Hepatocyte (in vitro differentiated cells): ENCODE measurements around the gene ATP13A1. TPM values are rescaled to one million over a fixed set of nuclear protein-coding genes. Genes with fewer than 3 reads are reported as not detected.

ENCODE experiments used
- DNase-seq: peaks from one replicate; pipeline ENCODE4 v3.0.0-alpha.2; 2016; ENCODE audit warnings: low spot score
- H2AFZ ChIP-seq: fragments of 200-600 bp; sonication (generic); 2 replicates; pipeline ENCODE4 v1.6.0; 2016; ENCODE audit warnings: antibody characterized with exemption, mild to moderate bottlenecking
- H3K27ac ChIP-seq: fragments of 200-600 bp; sonication (generic); 2 replicates; pipeline ENCODE4 v1.5.1; 2016; ENCODE audit warnings: mild to moderate bottlenecking
- H3K27me3 ChIP-seq: fragments of 200-600 bp; sonication (generic); 2 replicates; pipeline ENCODE4 v1.6.1; 2016
- H3K36me3 ChIP-seq: fragments of 200-600 bp; sonication (generic); replicated peaks from 2 replicates; pipeline ENCODE4 v1.5.1; 2016; ENCODE audit warnings: low read depth; ENCODE audit not compliant: insufficient read depth
- H3K4me1 ChIP-seq: fragments of 200-600 bp; sonication (generic); 2 replicates; pipeline ENCODE4 v1.5.1; 2016; ENCODE audit warnings: mild to moderate bottlenecking, moderate library complexity; ENCODE audit not compliant: insufficient read depth
- H3K4me2 ChIP-seq: fragments of 200-600 bp; sonication (generic); 2 replicates; pipeline ENCODE4 v1.6.0; 2016
- H3K4me3 ChIP-seq: fragments of 200-600 bp; sonication (generic); 2 replicates; pipeline ENCODE4 v1.5.1; 2016; ENCODE audit warnings: mild to moderate bottlenecking
- H3K79me2 ChIP-seq: fragments of 200-600 bp; sonication (generic); 2 replicates; pipeline ENCODE4 v1.6.0; 2017; ENCODE audit warnings: mild to moderate bottlenecking
- H3K9me2 ChIP-seq: fragments of 200-600 bp; sonication (generic); replicated peaks from 2 replicates; pipeline ENCODE4 v1.6.0; 2017; ENCODE audit warnings: mild to moderate bottlenecking; ENCODE audit not compliant: insufficient read depth
- H3K9me3 ChIP-seq: fragments of 200-600 bp; sonication (generic); 2 replicates; pipeline ENCODE4 v1.5.1; 2016; ENCODE audit warnings: low read depth, mild to moderate bottlenecking
- H4K20me1 ChIP-seq: fragments of 200-600 bp; sonication (generic); 2 replicates; pipeline ENCODE4 v1.6.0; 2016; ENCODE audit warnings: mild to moderate bottlenecking; ENCODE audit not compliant: insufficient read depth, poor library complexity, severe bottlenecking
- EZH2 ChIP-seq: fragments of 200-600 bp; sonication (generic); IDR thresholded peaks from 2 replicates; pipeline ENCODE4 v1.6.1; 2016; ENCODE audit warnings: antibody characterized with exemption, mild to moderate bottlenecking, borderline replicate concordance
- EZH2phosphoT487 ChIP-seq: fragments of 200-600 bp; sonication (generic); IDR thresholded peaks from one replicate; pipeline ENCODE4 v1.6.1; 2018; ENCODE audit warnings: antibody characterized with exemption, mild to moderate bottlenecking, low read depth, moderate library complexity; ENCODE audit not compliant: unreplicated experiment, severe bottlenecking
- WGBS: methylation state at CpG from one replicate; pipeline ENCODE4 v1.1.6; 2016; ENCODE audit warnings: low lambda C conversion rate; ENCODE audit errors: missing lambda C conversion rate; 5-methylcytosine and 5-hydroxymethylcytosine counted together
- polyA plus RNA-seq: library from polyadenylated mRNA; unstranded; fragments of >200 nt; fragmentation: Nextera tagmentation; extraction: Ambion mirVana; gene quantifications from 2 replicates; pipeline ENCODE4 v1.2.1, GENCODE V29; 2016
- total RNA-seq: library from RNA; depleted of rRNA; stranded (reverse); fragments of >200 nt; gene quantifications from 2 replicates; pipeline ENCODE4 v1.2.3, GENCODE V29; 2014
- TF ChIP-seq, protein P1 (sequence below): fragments of 200-600 bp; sonication (generic); IDR thresholded peaks from 2 replicates; pipeline ENCODE4 v1.5.1; 2016; ENCODE audit warnings: antibody characterized with exemption, mild to moderate bottlenecking; ENCODE audit not compliant: poor library complexity

The ATP13A1 gene
- total RNA-seq (53.0 and 113 TPM in 2 replicates), polyA plus RNA-seq (92.0 and 97.5 TPM in 2 replicates)

DNA sequence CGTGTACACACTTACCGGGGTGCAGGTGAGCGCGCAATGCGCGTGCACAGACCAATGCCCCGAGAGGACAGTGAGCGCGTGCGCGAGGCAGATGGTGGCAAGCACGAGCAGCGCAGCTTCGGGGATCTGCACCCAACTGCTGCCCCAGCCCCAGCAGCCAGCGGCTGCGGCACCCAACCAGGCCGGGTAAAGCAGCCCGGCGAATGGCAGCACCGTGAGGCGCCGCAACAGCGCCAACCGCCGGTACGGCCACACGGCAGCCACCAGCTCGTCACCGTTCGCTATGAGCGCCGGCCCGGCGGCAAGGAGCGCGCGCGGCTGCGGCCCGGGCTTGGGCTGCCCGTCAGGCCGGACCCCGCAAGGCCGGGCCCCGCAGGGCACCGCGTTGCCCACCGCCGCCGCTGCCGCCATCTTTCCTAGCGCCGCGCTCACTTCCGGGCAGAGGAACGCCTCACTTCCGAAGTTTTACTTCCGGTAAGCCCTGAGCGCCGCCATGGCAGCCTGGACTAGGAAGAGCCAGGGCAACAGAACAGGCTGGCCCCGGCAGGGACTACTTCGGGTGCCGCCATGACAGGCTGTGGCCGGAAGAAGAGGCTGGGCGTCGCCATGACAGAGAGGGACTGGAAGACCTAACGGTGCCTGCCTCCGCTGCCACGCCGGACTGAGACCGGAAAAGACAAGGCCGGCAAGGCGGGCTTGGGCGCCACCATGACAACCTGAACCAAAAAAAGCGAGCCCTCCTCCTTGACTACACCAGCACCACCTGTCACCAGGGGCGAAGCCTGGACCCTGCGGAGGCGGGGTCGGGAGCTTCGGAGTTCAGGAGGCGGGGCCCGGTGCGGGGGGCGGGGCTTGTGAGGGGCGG is at the start of gene ATP13A1:
TSS of gene ATP13A1 (minus strand) at position 421 of the 865 bp plus-strand sequence. CDS start at position 411, 10 bp downstream.
- Histone ChIP-seq H3K27ac (peak within 1 kb of the TSS; percentile 84), H3K4me1 (peaks cover 11% of the 10 kb centered on the region), H3K36me3 (no peaks in the 10 kb centered on the region), H3K79me2 (peaks cover 37% of the 10 kb centered on the region), H3K27me3 (no peaks in the 10 kb centered on the region), H2AFZ (peak within 1 kb of the TSS; percentile 48), H3K9me2 (no peaks in the 10 kb centered on the region), H3K4me3 (peak within 1 kb of the TSS; percentile 80), H4K20me1 (peaks cover 17% of the 10 kb centered on the region), H3K4me2 (peak within 1 kb of the TSS; percentile 95), H3K9me3 (no peaks in the 10 kb centered on the region)
- under 1% methylated on average over 72 of the region's 85 CpGs for WGBS
- peak; percentile 97 for DNase-seq
- no peak for TF ChIP-seq EZH2
- TF ChIP-seq EZH2phosphoT487, result no peak
- TF ChIP-seq, protein P1, sequence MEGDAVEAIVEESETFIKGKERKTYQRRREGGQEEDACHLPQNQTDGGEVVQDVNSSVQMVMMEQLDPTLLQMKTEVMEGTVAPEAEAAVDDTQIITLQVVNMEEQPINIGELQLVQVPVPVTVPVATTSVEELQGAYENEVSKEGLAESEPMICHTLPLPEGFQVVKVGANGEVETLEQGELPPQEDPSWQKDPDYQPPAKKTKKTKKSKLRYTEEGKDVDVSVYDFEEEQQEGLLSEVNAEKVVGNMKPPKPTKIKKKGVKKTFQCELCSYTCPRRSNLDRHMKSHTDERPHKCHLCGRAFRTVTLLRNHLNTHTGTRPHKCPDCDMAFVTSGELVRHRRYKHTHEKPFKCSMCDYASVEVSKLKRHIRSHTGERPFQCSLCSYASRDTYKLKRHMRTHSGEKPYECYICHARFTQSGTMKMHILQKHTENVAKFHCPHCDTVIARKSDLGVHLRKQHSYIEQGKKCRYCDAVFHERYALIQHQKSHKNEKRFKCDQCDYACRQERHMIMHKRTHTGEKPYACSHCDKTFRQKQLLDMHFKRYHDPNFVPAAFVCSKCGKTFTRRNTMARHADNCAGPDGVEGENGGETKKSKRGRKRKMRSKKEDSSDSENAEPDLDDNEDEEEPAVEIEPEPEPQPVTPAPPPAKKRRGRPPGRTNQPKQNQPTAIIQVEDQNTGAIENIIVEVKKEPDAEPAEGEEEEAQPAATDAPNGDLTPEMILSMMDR, result no peak

DNA sequence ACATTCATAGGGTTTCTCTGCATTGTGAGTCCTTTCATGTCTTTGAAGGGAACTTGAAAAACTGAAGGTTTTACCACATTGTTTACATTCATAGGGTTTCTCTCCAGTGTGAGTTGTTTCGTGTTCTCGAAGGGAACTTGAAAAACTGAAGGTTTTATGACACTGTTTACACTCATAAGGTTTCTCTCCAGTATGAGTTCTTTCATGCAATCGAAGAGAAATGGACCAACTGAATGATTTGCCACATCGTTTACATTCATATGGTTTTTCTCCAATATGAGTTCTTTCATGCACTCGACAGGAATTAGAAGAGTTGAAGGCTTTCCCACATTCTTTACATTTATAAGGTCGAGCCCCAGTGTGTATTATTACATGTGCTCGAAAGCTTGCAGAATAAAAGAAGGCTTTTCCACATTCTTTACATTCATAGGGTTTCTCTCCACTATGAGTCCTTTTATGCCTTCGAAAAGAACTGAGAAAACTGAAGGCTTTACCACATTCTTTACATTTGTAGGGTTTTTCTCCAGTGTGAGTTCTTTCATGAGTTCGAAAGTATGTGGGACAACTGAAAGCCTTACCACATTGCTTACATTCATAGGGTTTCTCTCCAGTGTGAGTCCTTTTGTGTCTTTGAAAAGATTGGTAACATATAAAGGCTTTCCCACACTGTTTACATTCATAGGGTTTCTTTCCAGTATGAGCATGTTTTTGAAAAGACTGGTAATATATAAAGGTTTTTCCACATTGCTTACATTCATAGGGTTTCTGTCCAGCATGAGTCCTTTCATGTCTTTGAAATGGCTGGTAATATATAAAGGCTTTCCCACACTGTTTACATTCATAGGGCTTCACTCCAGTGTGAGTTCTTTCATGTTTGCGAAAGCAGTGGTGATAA is 48.7 kb upstream of the ATP13A1 start:
- Histone ChIP-seq H2AFZ (no peak overlapping the region), H3K9me3 (peaks cover 85% of the 10 kb centered on the region)

DNA sequence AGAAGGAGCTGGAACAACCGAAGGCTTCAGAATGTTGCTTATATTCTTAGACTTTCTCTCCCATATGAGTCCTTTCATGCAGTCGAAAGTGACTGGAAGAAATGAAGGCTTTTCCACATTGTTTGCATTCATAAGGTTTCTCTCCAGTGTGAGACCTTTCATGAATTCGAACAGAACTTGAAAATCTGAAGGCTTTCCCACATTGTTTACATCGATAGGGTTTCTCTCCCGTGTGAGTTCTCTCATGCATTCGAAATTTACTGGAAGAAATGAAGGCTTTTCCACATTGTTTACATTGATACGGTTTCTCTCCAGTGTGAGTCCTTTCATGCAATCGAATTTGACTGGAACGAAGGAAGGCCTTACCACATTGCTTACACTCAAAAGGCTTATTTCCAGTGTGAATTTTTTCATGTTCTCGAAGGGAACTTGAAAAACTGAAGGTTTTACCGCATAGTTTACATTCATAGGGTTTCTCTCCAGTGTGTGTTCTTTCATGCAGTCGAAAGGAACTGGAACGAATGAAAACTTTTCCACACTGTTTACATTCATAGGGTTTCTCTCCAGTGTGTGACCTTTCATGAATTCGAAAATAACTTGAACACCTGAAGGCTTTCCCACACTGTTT is 47.9 kb upstream of the ATP13A1 start:
- no peak for DNase-seq
- no peaks in the 10 kb centered on the region for H3K9me2 ChIP-seq
- peaks cover 77% of the 10 kb centered on the region for H3K9me3 ChIP-seq
- no peaks in the 10 kb centered on the region for H3K4me1 ChIP-seq
- H3K4me3 ChIP-seq, result no peak overlapping the region
- H3K27ac ChIP-seq, result no peak overlapping the region
- H2AFZ ChIP-seq, result no peak overlapping the region
- H3K4me2 ChIP-seq, result no peak overlapping the region
- no peak for TF ChIP-seq EZH2phosphoT487
- no peak for TF ChIP-seq EZH2
- TF ChIP-seq, protein P1, result no peak
- 98% methylated on average over 14 of the region's 14 CpGs for WGBS
- no peaks in the 10 kb centered on the region for H4K20me1 ChIP-seq
- H3K79me2 ChIP-seq, result peaks cover 11% of the 10 kb centered on the region
- no peaks in the 10 kb centered on the region for H3K27me3 ChIP-seq
- peaks cover 41% of the 10 kb centered on the region for H3K36me3 ChIP-seq

More for the DNA sequence above, 48.7 kb upstream of the ATP13A1 start:
- Histone ChIP-seq H3K4me1 (no peaks in the 10 kb centered on the region), H3K4me2 (no peak overlapping the region), H3K27me3 (no peaks in the 10 kb centered on the region), H4K20me1 (no peaks in the 10 kb centered on the region), H3K27ac (no peak overlapping the region), H3K36me3 (peaks cover 46% of the 10 kb centered on the region), H3K79me2 (peaks cover 19% of the 10 kb centered on the region), H3K4me3 (peak overlapping the region; percentile 33), H3K9me2 (no peaks in the 10 kb centered on the region)
- no peak for TF ChIP-seq EZH2
- TF ChIP-seq, protein P1, result no peak
- TF ChIP-seq EZH2phosphoT487, result no peak
- 98% methylated on average over 10 of the region's 10 CpGs for WGBS
- no peak for DNase-seq
